NCI-H1092 treated with DMSO at 0.1 percent for 48 hours (cell line): ENCODE measurements around the gene CA12.

Source experiments
- DNase-seq: peaks from one replicate; lab custom pipeline; 2025; lab: John Stamatoyannopoulos, UW

The CA12 gene

GRCh38 chr15:63374686-63375520 is 6.7 kb downstream of the CA12 start:
- peak; percentile 11 for DNase-seq

GRCh38 chr15:63373866-63374548 is 7.6 kb downstream of the CA12 start:
- DNase-seq = no peak

- DNase-seq = no peak
Measured at GRCh38 chr15:63373330-63373729, 8.3 kb downstream of the CA12 start.

- no peak for DNase-seq
Measured at GRCh38 chr15:63372753-63373152, 8.9 kb downstream of the CA12 start.

GRCh38 chr15:63372018-63372705 is 9.5 kb downstream of the CA12 start:
- no peak for DNase-seq

- no peak for DNase-seq
Measured at GRCh38 chr15:63371297-63371918, 10.2 kb downstream of the CA12 start.

- no peak for DNase-seq
Measured at GRCh38 chr15:63370764-63371163, 10.9 kb downstream of the CA12 start.

GRCh38 chr15:63369781-63370180 is 11.9 kb downstream of the CA12 start:
- no peak for DNase-seq

- no peak for DNase-seq
Measured at GRCh38 chr15:63369296-63369695, 12.3 kb downstream of the CA12 start.

- DNase-seq = no peak
Measured at GRCh38 chr15:63368503-63368902, 13.1 kb downstream of the CA12 start.

GRCh38 chr15:63367900-63368299 is 13.7 kb downstream of the CA12 start:
- no peak for DNase-seq

- DNase-seq = no peak
Measured at GRCh38 chr15:63367390-63367789, 14.3 kb downstream of the CA12 start.

GRCh38 chr15:63366451-63366850 is 15.2 kb downstream of the CA12 start:
- DNase-seq = no peak

- no peak for DNase-seq
Measured at GRCh38 chr15:63365273-63365680, 16.4 kb downstream of the CA12 start.

GRCh38 chr15:63364399-63365272 is 17.0 kb downstream of the CA12 start:
- DNase-seq = no peak

- DNase-seq = no peak
Measured at GRCh38 chr15:63363292-63363691, 18.4 kb downstream of the CA12 start.

- DNase-seq = no peak
Measured at GRCh38 chr15:63362885-63363284, 18.8 kb downstream of the CA12 start.

- no peak for DNase-seq
Measured at GRCh38 chr15:63362196-63362595, 19.4 kb downstream of the CA12 start.

GRCh38 chr15:63360170-63360569 is 21.5 kb downstream of the CA12 start:
- no peak for DNase-seq

GRCh38 chr15:63358241-63359029 is 23.2 kb downstream of the CA12 start:
- DNase-seq = no peak

GRCh38 chr15:63357731-63358130 is 23.9 kb downstream of the CA12 start:
- DNase-seq = no peak
